ENCODE measurements around the gene COL18A1.

The COL18A1 gene

DNA sequence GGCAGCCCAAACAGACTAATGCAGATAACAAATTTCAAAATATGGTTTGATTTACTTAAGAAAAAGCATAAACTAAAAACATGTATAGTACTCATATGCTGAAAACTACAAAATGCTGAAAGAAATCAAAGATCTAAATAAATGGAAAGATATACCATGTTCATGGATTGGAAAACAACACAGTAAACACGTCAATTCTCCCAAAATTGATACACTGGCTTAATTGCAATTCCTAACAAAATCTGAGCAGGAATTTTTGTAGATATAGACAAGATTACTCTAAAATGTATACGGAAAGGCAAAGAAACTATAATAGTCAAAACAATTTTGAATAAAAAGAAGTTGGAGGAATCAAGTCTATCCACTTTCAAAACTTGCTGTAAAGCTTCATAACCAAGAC lies 116.3 kb downstream of the COL18A1 start:
- POLR2A ChIA-PET: no interaction called here
- H3K4me3 ChIP-seq (ENCODE audit: low read depth, low read length): no peak overlapping the region
- CTCF ChIA-PET: interaction anchor here (1.1 to 1.4 kb wide), 3 partner anchors 8 to 50 kb away, joined by 3 read pairs; no protein-coding TSS in a partner anchor
- TF ChIP-seq, protein P1, sequence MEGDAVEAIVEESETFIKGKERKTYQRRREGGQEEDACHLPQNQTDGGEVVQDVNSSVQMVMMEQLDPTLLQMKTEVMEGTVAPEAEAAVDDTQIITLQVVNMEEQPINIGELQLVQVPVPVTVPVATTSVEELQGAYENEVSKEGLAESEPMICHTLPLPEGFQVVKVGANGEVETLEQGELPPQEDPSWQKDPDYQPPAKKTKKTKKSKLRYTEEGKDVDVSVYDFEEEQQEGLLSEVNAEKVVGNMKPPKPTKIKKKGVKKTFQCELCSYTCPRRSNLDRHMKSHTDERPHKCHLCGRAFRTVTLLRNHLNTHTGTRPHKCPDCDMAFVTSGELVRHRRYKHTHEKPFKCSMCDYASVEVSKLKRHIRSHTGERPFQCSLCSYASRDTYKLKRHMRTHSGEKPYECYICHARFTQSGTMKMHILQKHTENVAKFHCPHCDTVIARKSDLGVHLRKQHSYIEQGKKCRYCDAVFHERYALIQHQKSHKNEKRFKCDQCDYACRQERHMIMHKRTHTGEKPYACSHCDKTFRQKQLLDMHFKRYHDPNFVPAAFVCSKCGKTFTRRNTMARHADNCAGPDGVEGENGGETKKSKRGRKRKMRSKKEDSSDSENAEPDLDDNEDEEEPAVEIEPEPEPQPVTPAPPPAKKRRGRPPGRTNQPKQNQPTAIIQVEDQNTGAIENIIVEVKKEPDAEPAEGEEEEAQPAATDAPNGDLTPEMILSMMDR (IDR thresholded peaks at IDR 0.05; ENCODE audit: insufficient read depth, low read length, missing control alignments): no peak
- DNase-seq (ENCODE audit: low read depth, low spot score): no peak

DNA sequence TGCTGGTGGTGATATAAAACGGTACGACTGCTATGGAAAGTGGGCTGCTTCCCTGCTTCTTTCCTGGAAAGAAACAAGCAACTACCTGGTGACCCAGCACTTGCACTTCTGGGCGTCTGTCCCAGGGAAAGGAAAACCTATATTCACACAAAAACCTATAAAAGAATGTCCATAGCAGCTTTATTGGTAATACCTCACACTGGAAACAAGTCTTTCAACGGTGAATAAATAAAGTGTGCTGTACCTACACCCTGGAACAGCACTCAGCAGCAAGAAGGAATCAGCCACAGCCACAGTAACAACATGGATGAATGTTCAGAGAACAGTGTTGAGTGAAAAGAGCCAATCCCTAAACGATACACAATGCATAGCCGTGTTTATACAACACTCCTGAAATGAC lies 117.4 kb downstream of the COL18A1 start:
- no peak overlapping the region for H3K4me3 ChIP-seq (ENCODE audit: low read depth, low read length)
- ChIA-PET POLR2A (no interaction called here), CTCF (interaction anchor here (1.1 to 1.6 kb wide), 3 partner anchors 12 to 51 kb away, joined by 3 read pairs; no protein-coding TSS in a partner anchor)
- TF ChIP-seq, protein P1 (IDR thresholded peaks at IDR 0.05; ENCODE audit: insufficient read depth, low read length, missing control alignments): no peak
- DNase-seq (ENCODE audit: low read depth, low spot score): no peak

DNA sequence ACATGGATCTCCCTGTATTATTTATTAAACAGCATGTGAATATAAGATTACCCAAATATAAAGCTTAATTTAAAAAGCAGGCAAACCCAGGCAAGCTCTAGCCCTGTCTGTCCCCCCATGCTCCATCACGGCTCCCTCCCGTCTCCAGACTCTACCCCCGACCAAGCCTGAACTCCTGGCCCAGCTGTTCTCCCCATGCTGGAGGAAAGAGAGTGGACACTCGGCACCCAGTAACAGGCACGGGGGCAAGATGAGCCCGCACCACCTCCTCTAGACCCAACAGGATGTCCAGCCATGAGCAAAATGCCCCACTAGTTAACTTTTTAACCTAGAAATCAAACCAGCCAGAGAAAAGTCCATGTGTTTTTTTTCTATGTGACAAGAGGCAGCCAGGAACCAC lies 118.0 kb downstream of the COL18A1 start:
- no peak overlapping the region for H3K4me3 ChIP-seq (ENCODE audit: low read depth, low read length)
- ChIA-PET CTCF (interaction anchor here (1.6 kb wide), 1 partner anchor 11 kb away, joined by 3 read pairs; no protein-coding TSS in a partner anchor), POLR2A (no interaction called here)
- TF ChIP-seq, protein P1 (IDR thresholded peaks at IDR 0.05; ENCODE audit: insufficient read depth, low read length, missing control alignments): no peak
- no peak for DNase-seq (ENCODE audit: low read depth, low spot score)

DNA sequence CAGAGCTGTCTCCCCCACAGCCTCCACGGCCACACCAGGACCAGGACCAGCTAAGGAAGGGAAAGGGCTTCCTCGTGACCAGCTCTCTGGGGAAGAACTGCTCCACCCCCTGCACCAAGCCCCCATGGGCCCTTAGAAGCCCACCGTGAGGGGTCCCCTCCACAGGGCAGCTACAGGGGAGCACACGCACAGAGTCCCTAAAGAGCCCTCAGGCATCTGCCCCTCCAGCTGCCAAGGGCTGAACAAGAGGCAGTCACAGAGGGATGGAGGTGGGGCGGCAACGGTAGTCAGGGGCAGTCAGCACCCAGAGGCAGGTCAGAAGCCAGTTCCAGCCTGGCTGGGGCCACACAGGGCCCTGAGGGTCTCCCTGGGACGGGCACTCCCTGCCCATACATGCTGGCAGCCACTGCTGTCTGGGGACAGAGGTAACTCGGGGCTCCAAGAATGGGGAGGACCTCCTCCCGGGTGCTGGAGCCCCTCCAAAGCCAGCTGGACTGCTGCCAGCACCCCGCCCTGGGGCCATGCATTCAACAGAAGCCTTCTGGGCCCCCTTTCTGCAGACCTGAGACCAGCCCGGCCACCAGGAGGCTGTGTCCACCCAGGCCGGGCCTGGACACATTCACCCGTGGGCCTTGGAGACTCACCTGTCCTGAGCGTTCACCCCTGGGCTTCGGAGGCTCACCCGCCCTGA lies 118.6 kb downstream of the COL18A1 start:
- TF ChIP-seq, protein P1 (IDR thresholded peaks at IDR 0.05; ENCODE audit: insufficient read depth, low read length, missing control alignments): no peak
- CTCF ChIA-PET: interaction anchor here (1.6 kb wide), 1 partner anchor 10 kb away, joined by 3 read pairs; no protein-coding TSS in a partner anchor
- no peak overlapping the region for H3K4me3 ChIP-seq (ENCODE audit: low read depth, low read length)
- DNase-seq (ENCODE audit: low read depth, low spot score): no peak
- POLR2A ChIA-PET: no interaction called here

DNA sequence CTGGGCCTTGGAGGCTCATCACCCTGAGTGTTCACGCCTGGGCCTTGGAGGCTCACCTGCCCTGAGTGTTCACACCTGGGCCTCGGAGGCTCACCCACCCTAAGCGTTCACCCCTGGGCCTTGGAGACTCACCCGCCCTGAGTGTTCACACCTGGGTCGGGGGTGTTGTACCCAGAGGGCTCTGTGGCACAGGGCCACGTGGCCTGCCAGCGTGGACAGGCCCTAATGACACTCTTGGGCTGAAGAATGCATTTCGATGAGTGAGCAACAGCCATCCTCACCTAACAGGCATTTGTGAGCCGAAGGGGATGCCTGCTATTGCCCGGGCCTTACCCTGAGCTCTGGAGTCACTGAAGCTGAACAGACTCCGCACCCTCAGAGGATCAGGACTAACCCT lies 119.8 kb downstream of the COL18A1 start:
- TF ChIP-seq, protein P1 (IDR thresholded peaks at IDR 0.05; ENCODE audit: insufficient read depth, low read length, missing control alignments): no peak
- H3K4me3 ChIP-seq (ENCODE audit: low read depth, low read length): no peak overlapping the region
- ChIA-PET CTCF (interaction anchor here (0.6 kb wide), 1 partner anchor 46 kb away, joined by 3 read pairs; no protein-coding TSS in a partner anchor), POLR2A (no interaction called here)
- DNase-seq (ENCODE audit: low read depth, low spot score): no peak

DNA sequence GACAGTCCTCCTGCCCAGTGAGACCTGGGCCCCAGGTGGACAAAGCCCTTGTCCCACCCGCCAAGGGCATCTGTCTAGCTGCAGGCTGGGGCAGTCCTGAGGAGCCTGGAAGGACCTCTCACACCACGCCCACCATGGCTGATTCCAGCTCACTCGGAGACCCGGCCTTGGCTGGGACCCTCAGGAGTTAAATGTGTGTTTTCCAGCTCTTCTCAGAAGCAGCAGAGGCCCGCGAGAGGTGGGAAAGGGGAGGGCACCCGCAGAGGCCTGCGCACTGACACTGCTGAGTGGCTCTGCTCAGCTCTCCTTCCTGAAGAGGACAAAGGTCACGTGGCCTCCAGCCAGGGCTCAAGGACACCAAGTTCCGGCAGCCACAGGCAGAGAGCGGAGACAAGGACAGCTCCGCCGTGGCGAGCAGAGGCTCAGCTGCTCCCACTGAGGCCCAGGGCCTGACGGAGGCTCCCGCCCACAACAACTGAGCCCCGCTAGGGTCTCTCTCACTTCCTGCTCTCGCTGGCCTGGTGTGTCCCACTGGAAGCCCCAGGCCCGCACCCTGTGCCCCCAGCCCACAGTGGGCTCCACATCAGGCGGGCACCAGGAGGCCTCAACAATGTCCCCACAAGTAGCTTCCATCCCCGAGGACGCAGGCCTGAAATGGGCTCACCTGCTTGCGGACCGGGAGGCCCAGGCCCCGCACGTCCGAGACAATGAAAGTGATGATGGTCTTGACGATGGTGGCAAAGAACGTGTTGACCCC lies 120.4 kb downstream of the COL18A1 start:
- ChIA-PET CTCF (interaction anchor here (0.6 kb wide), 1 partner anchor 47 kb away, joined by 3 read pairs; no protein-coding TSS in a partner anchor), POLR2A (no interaction called here)
- DNase-seq (ENCODE audit: low read depth, low spot score): no peak
- TF ChIP-seq, protein P1 (IDR thresholded peaks at IDR 0.05; ENCODE audit: insufficient read depth, low read length, missing control alignments): no peak
- H3K4me3 ChIP-seq (ENCODE audit: low read depth, low read length): no peak overlapping the region

Data from AG04449 (cell line).